ENCODE data around the gene ADGRG4.
"Not testable (repeated sequence)": the region's sequence is repeated elsewhere in the genome, so short reads cannot be mapped to it uniquely, and the experiment has no call there.

The ADGRG4 gene

DNA sequence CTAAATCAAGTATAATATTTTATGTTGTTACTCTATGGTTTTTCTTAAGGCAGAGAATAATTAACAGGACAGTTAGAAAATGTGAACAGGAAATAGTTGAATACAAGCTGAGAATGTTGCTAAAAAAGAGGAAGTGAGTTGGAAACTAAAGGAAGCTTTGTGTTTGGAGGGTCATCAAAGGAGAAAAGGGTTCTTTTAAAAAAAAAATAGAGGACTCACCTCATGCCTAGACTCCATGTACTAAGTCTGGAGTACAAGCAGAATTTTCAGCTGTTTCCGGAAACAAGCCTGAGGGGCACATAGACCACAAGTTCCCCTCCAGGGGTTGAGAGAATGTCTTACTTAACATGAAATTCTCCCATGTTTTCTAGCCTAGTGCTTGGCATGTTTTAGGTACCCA, 29.5 kb upstream of the ADGRG4 start:
- DNase-seq (ENCODE audit: extremely low read depth, low read depth) = no peak
- no peak for TF ChIP-seq CTCF (IDR thresholded peaks at IDR 0.05; ENCODE audit: low read depth, low read length)

GRCh38 chrX:136272325-136272724, 28.4 kb upstream of the ADGRG4 start:
- DNase-seq (ENCODE audit: extremely low read depth, low read depth) = no peak
- TF ChIP-seq CTCF (IDR thresholded peaks at IDR 0.05; ENCODE audit: low read depth, low read length) = no peak; the same call in 1 of the 2 replicates

DNA sequence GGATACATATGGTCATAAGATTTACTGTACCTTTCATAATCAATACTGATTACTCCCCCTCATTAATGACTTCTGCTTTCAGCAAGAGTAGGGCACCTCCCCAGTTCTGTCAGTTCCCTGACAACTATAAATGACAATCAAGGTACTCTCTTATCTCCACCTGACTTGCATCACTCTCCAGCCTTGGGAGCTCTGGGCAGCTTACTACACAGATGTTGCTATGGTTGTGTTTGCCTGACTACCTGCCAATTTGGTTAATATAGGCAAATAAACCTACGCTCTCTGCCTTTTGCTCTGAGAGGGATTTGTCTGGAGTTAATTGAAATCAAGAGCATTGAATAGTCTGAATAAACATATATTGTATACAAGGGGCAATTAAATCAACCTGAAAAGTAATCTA, 26.8 kb upstream of the ADGRG4 start:
- no peak for TF ChIP-seq CTCF (IDR thresholded peaks at IDR 0.05; ENCODE audit: low read depth, low read length)
- no peak for DNase-seq (ENCODE audit: extremely low read depth, low read depth)

DNA sequence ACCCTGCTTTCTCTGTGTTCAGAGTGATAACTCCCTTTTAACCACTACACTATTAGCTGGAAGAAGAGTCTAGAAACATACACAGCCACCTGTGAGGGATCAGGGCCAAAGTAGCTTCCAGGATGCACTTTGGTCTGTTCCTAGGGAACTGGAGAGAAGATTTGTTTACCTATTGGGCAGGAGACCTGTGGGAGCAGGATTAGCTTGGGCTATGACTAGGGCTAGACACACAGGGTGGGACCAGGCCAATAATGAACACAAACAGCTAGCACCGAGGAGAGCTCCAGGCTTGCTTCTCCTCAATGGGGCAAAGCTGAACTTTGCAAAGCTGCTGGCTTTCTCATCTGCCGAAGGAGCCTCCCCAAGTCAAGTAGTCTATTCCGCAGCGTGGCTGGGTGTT, 25.2 kb upstream of the ADGRG4 start:
- no peak for DNase-seq (ENCODE audit: extremely low read depth, low read depth)
- no peak for TF ChIP-seq CTCF (IDR thresholded peaks at IDR 0.05; ENCODE audit: low read depth, low read length)

- not testable (repeated sequence) for DNase-seq (ENCODE audit: extremely low read depth, low read depth)
These were observed 14.4 kb upstream of the ADGRG4 start for GRCh38 chrX:136286375-136286774.

DNA sequence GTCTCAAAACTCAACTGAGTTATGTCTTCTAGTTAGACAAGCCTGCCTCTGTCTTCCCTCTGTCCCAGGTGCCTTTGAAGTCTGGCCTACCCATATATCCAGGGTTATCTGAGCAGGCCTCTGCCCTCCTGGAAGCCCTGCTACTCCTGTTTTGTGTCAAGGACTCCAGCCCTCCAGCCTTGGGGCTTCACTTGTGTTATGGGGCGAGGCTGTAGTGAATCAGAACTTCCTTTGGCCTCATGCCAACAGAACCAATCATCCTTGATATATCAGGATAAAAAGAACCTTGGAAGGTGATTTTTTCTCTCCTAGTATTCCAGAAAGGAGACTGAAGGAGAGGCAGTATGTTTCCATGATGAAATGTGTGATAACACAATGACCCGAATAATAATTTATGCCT, 8.9 kb upstream of the ADGRG4 start:
- no peak for DNase-seq (ENCODE audit: extremely low read depth, low read depth)
- TF ChIP-seq CTCF (IDR thresholded peaks at IDR 0.05; ENCODE audit: low read depth, low read length) = no peak

- DNase-seq (ENCODE audit: extremely low read depth, low read depth) = no peak
- TF ChIP-seq CTCF (IDR thresholded peaks at IDR 0.05; ENCODE audit: low read depth, low read length) = no peak
These were observed 8.1 kb upstream of the ADGRG4 start for GRCh38 chrX:136292656-136293055.

GRCh38 chrX:136295380-136295779, 5.4 kb upstream of the ADGRG4 start:
- no peak for TF ChIP-seq CTCF (IDR thresholded peaks at IDR 0.05; ENCODE audit: low read depth, low read length)
- DNase-seq (ENCODE audit: extremely low read depth, low read depth) = no peak
